HEK293T (cell line): ENCODE results near the gene COA1.

Source experiments
- ARNT ChIP-seq: fragments of 450-650 bp; IDR thresholded peaks from 2 replicates; pipeline ENCODE4 v1.6.1; 2017; ENCODE audit warnings: mild to moderate bottlenecking
- CTBP1 ChIP-seq: fragments of 450-650 bp; IDR thresholded peaks from 2 replicates; pipeline ENCODE4 v1.6.1; 2016; ENCODE audit warnings: borderline replicate concordance
- FOXA1 ChIP-seq: fragments of 450-650 bp; IDR thresholded peaks from 2 replicates; pipeline ENCODE4 v1.6.1; 2016; ENCODE audit warnings: mild to moderate bottlenecking
- L3MBTL2 ChIP-seq: fragments of 450-650 bp; conservative IDR thresholded peaks from 2 replicates; pipeline ENCODE4 v1.6.1; 2016; ENCODE audit warnings: mild to moderate bottlenecking
- SP1 ChIP-seq: fragments of 450-650 bp; IDR thresholded peaks from 2 replicates; pipeline ENCODE4 v1.6.1; 2017
- TARDBP ChIP-seq: fragments of 450-650 bp; IDR thresholded peaks from 2 replicates; pipeline ENCODE4 v1.6.1; 2016

DNA sequence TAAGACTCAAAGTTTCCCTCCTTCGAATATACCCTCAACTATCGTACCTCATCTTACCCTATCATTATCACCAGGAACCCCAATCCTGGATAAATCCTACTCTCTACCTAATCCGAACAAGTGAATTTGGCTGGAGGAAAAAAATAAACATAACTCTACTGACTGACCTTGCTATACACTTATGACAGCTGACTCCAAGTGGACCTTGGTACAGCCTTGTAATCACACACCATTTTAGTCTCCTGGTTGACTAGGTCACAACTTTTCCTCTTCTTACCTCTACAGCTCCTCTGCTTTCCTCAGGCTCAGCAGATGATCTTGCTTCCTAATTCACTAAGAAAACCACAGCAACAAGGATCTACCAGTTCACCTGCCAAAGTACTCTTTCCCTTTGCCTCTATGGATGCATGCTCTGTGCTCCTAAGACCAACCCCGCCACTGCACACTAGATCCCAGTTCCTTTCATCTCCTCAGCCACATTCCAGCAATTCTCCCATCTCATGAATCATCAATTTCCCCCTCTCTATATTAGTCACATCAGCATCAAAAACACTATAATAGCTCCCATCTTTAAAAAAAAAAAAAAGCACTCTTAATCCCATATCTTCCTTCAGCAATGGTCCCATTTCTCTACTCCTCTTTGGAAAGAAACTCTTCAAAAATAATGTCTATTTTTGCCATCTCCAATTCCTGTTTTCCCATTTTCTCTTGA, 35.5 kb downstream of the COA1 start:
- TF ChIP-seq L3MBTL2 (no peak), FOXA1 (no peak), CTBP1 (no peak), ARNT (no peak), SP1 (no peak), TARDBP (no peak)
